Measurements from ENCODE around the gene PI3.

Gene PI3

GRCh38 chr20:45209924-45210323 lies 35.2 kb downstream of the PI3 start:
- TF ChIP-seq CTCF (IDR thresholded peaks at IDR 0.05; ENCODE audit: control insufficient read depth, extremely low read depth, insufficient read depth): no peak
- no peak for DNase-seq (ENCODE audit: low read depth)
- no peak overlapping the region for H3K4me3 ChIP-seq (ENCODE audit: low read depth, low read length)

- no peak for DNase-seq (ENCODE audit: low read depth)
- TF ChIP-seq CTCF (IDR thresholded peaks at IDR 0.05; ENCODE audit: control insufficient read depth, extremely low read depth, insufficient read depth): no peak
Measured at GRCh38 chr20:45211569-45212474, 37.1 kb downstream of the PI3 start.

GRCh38 chr20:45212836-45213235 lies 38.1 kb downstream of the PI3 start:
- no peak for DNase-seq (ENCODE audit: low read depth)
- no peak overlapping the region for H3K4me3 ChIP-seq (ENCODE audit: low read depth, low read length)
- no peak for TF ChIP-seq CTCF (IDR thresholded peaks at IDR 0.05; ENCODE audit: control insufficient read depth, extremely low read depth, insufficient read depth)

More at GRCh38 chr20:45211569-45212474, 37.1 kb downstream of the PI3 start:
- H3K4me3 ChIP-seq (ENCODE audit: low read depth, low read length): no peak overlapping the region

GRCh38 chr20:45218124-45218523 lies 43.4 kb downstream of the PI3 start:
- no peak for DNase-seq (ENCODE audit: low read depth)
- no peak for TF ChIP-seq CTCF (IDR thresholded peaks at IDR 0.05; ENCODE audit: control insufficient read depth, extremely low read depth, insufficient read depth)
- no peak overlapping the region for H3K4me3 ChIP-seq (ENCODE audit: low read depth, low read length)

GRCh38 chr20:45218636-45219035 lies 43.9 kb downstream of the PI3 start:
- H3K4me3 ChIP-seq (ENCODE audit: low read depth, low read length): no peak overlapping the region
- no peak for TF ChIP-seq CTCF (IDR thresholded peaks at IDR 0.05; ENCODE audit: control insufficient read depth, extremely low read depth, insufficient read depth)
- DNase-seq (ENCODE audit: low read depth): no peak

- DNase-seq (ENCODE audit: low read depth): no peak
- no peak within 1 kb of the TSS for H3K4me3 ChIP-seq (ENCODE audit: low read depth, low read length)
- no peak for TF ChIP-seq CTCF (IDR thresholded peaks at IDR 0.05; ENCODE audit: control insufficient read depth, extremely low read depth, insufficient read depth)
Measured at GRCh38 chr20:45221076-45221475, 46.4 kb downstream of the PI3 start, which contains the start of gene SEMG2. SEMG2 (plus strand) TSS chr20:45221373; CDS start chr20:45221390, 17 bp downstream.

Data from LNCaP clone FGC (cell line).